SK-N-SH (cell line): Measurements from ENCODE around the gene STK35. TPM values are rescaled to one million over a fixed set of nuclear protein-coding genes. Genes with fewer than 3 reads are reported as not detected.

ENCODE experiments used
- CTCF ChIA-PET: fragments of 300-600, 350-600 bp; formaldehyde crosslinking; extraction: SDS; loops from one replicate; lab custom pipeline; 2021; lab: Yijun Ruan, JAX
- POLR2A ChIA-PET: fragments of 350-600 bp; sonication (Branson Sonifier 250); formaldehyde crosslinking; extraction: SDS; loops from one replicate; lab custom pipeline; 2020; ENCODE audit warnings: antibody characterized with exemption, inconsistent platforms; lab: Yijun Ruan, JAX
- DNase-seq: peaks from one replicate; pipeline ENCODE4 v3.0.0; 2012
- H2AFZ ChIP-seq: fragments of 200-600 bp; sonication (generic); 2 replicates; pipeline ENCODE4 v1.8.1; 2016; ENCODE audit warnings: antibody characterized with exemption, mild to moderate bottlenecking, low read depth
- H3F3A ChIP-seq: fragments of 200-600 bp; sonication (generic); replicated peaks from 2 replicates; pipeline ENCODE3; 2016; ENCODE audit warnings: antibody characterized with exemption, mild to moderate bottlenecking; ENCODE audit not compliant: insufficient read depth
- H3K27ac ChIP-seq, 2 experiments: fragments of 200-500 bp in 1 of 2; fragments of 200-600 bp in 1 of 2; sonication (Bioruptor generic) in 1 of 2; sonication (generic), shearing (Covaris generic) in 1 of 2; 2 replicates each; pipeline versions ENCODE4 v1.5.1 to v1.6.1; 2014 to 2016; ENCODE audit warnings: low read depth in 2 of 2, inconsistent platforms in 1 of 2, low read length in 1 of 2, mild to moderate bottlenecking in 1 of 2, mixed read lengths in 1 of 2
- H3K27me3 ChIP-seq: fragments of 200-600 bp; sonication (generic), shearing (Covaris generic); 2 replicates; pipeline ENCODE4 v1.6.1; 2016; ENCODE audit warnings: mixed run types; ENCODE audit not compliant: insufficient read depth
- H3K36me3 ChIP-seq, 2 experiments: fragments of 200-500 bp in 1 of 2; fragments of 200-600 bp in 1 of 2; sonication (Bioruptor generic) in 1 of 2; sonication (generic) in 1 of 2; replicated peaks in 1 of 2; 2 replicates each; pipeline versions ENCODE3 to v1.5.1; 2014 to 2016; ENCODE audit warnings: low read length in 1 of 2, mild to moderate bottlenecking in 1 of 2; ENCODE audit not compliant: insufficient read depth in 2 of 2, control insufficient read depth in 1 of 2
- H3K4me1 ChIP-seq, 2 experiments: fragments of 200-500 bp in 1 of 2; fragments of 200-600 bp in 1 of 2; sonication (Bioruptor generic) in 1 of 2; sonication (generic), shearing (Covaris generic) in 1 of 2; 2 replicates each; pipeline versions ENCODE4 v1.5.1 to v1.6.1; 2014 to 2016; ENCODE audit warnings: low read depth in 1 of 2, low read length in 1 of 2, mixed run types in 1 of 2; ENCODE audit not compliant: insufficient read depth in 2 of 2, control insufficient read depth in 1 of 2
- H3K4me2 ChIP-seq: fragments of 200-600 bp; sonication (generic), shearing (Covaris generic); 2 replicates; pipeline ENCODE4 v1.6.1; 2017; ENCODE audit warnings: mixed run types
- H3K4me3 ChIP-seq, 2 experiments: fragments of 200-500 bp in 1 of 2; fragments of 200-600 bp in 1 of 2; sonication (Bioruptor generic) in 1 of 2; sonication (generic), shearing (Covaris generic) in 1 of 2; 2 replicates each; pipeline versions ENCODE4 v1.5.1 to v1.8.1; 2014 to 2016; ENCODE audit warnings: low read depth in 2 of 2, inconsistent platforms in 1 of 2, low read length in 1 of 2, mild to moderate bottlenecking in 1 of 2, mixed read lengths in 1 of 2, moderate library complexity in 1 of 2
- H3K79me2 ChIP-seq: fragments of 200-600 bp; sonication (generic); 2 replicates; pipeline ENCODE4 v1.8.1; 2017; ENCODE audit warnings: mild to moderate bottlenecking; ENCODE audit not compliant: insufficient read depth
- H3K9ac ChIP-seq: fragments of 200-600 bp; sonication (generic); 2 replicates; pipeline ENCODE4 v1.6.1; 2017; ENCODE audit warnings: mixed run types
- H3K9me2 ChIP-seq: fragments of 200-600 bp; sonication (generic); 2 replicates; pipeline ENCODE4 v1.6.1; 2017; ENCODE audit warnings: mixed run types
- H3K9me3 ChIP-seq: fragments of 200-600 bp; sonication (generic); 2 replicates; pipeline ENCODE4 v1.6.1; 2017; ENCODE audit warnings: mixed run types, mild to moderate bottlenecking, moderate library complexity
- H4K20me1 ChIP-seq: fragments of 200-600 bp; sonication (generic); 2 replicates; pipeline ENCODE4 v1.6.1; 2017; ENCODE audit warnings: mild to moderate bottlenecking, mixed run types; ENCODE audit not compliant: insufficient read depth
- EZH2phosphoT487 ChIP-seq: fragments of 200-600 bp; sonication (generic); IDR thresholded peaks from 2 replicates; pipeline ENCODE4 v1.6.1; 2017; ENCODE audit warnings: low read depth, mixed run types, mild to moderate bottlenecking, antibody characterized with exemption, moderate library complexity, borderline replicate concordance
- FOSL2 ChIP-seq: IDR thresholded peaks from 2 replicates; pipeline ENCODE4 v1.4.0; 2012; ENCODE audit warnings: low read depth, mild to moderate bottlenecking, moderate library complexity, borderline replicate concordance
- GATA2 ChIP-seq: sonication (generic); formaldehyde crosslinking; IDR thresholded peaks from 2 replicates; pipeline ENCODE4 v1.5.0; 2020; ENCODE audit warnings: mild to moderate bottlenecking, missing genetic modification reagents
- JUND ChIP-seq: IDR thresholded peaks from 2 replicates; pipeline ENCODE4 v1.4.0; 2012
- NRF1 ChIP-seq: IDR thresholded peaks from 2 replicates; pipeline ENCODE4 v1.6.1; 2012; ENCODE audit warnings: low read depth, mild to moderate bottlenecking, low read length
- SIN3A ChIP-seq: IDR thresholded peaks from 2 replicates; pipeline ENCODE4 v1.6.1; 2012; ENCODE audit warnings: low read depth, mild to moderate bottlenecking, low read length, moderate library complexity, borderline replicate concordance
- TCF12 ChIP-seq: IDR thresholded peaks from 2 replicates; pipeline ENCODE4 v1.4.0; 2012
- TEAD4 ChIP-seq: IDR thresholded peaks from 2 replicates; pipeline ENCODE4 v1.4.0; 2012; ENCODE audit warnings: mild to moderate bottlenecking, borderline replicate concordance; ENCODE audit not compliant: insufficient read depth
- USF1 ChIP-seq: IDR thresholded peaks from 2 replicates; pipeline ENCODE4 v1.4.0; 2012; ENCODE audit warnings: low read depth, borderline replicate concordance
- WGBS: methylation state at CpG from one replicate; pipeline ENCODE4 v1.1.6; 2017; ENCODE audit warnings: low lambda C conversion rate; 5-methylcytosine and 5-hydroxymethylcytosine counted together
- polyA plus RNA-seq, 3 experiments: library from polyadenylated mRNA; depleted of rRNA; stranded (reverse); fragments of >200 nt; gene quantifications; 2 replicates each; pipeline ENCODE4 v1.2.3, GENCODE V29; 2012
- TF ChIP-seq, protein P1 (sequence below): IDR thresholded peaks from 2 replicates; pipeline ENCODE4 v1.4.0; 2012; ENCODE audit warnings: low read depth
- TF ChIP-seq, protein P2 (sequence below): IDR thresholded peaks from 2 replicates; pipeline ENCODE4; 2012

The STK35 gene
- polyA plus RNA-seq, 1 of the 3 experiments (the other 2 are of a cell fraction), result 6.7 TPM

GRCh38 chr20:2132461-2132901, 30.9 kb downstream of the STK35 start (continued):
- TF ChIP-seq USF1 (no peak), TEAD4 (no peak)
- TF ChIP-seq, protein P1, sequence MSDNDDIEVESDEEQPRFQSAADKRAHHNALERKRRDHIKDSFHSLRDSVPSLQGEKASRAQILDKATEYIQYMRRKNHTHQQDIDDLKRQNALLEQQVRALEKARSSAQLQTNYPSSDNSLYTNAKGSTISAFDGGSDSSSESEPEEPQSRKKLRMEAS, result no peak

GRCh38 chr20:2133318-2134183, 31.9 kb downstream of the STK35 start:
- H3K27ac ChIP-seq, result peak overlapping the region in 1 of 2 experiments; percentile 78; a peak in 2 of 4 replicates

DNA sequence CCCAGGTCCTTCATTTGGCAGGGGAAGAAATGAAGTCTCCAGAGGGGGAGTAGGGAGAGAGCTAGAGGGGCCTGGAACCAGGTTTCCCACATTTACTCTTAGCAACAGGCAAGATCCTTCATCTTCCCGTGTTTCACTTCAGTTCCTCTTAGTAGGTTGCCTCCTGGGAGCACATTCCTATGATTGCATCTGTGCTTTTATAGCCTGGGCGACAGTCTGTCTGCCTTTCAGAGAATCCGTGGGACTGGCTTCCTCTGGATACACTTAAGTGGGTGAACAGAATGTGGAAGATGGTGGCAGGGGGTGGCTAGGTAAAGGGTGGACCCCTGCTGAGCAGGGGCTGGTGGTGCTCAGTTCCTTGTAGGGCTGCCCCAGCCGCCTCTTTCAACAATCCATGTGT, 33.4 kb downstream of the STK35 start:
- CTCF ChIA-PET, result interaction anchor here (0.6 kb wide), 1 partner anchor 38 kb away, joined by 3 read pairs; no protein-coding TSS in a partner anchor
- Histone ChIP-seq H3K36me3 (peaks cover 0 to 2% of the 10 kb centered on the region in 2 experiments), H3F3A (peaks cover 30% of the 10 kb centered on the region), H3K4me3 (no peak overlapping the region), H3K27me3 (no peaks in the 10 kb centered on the region), H3K9ac (no peak overlapping the region), H3K4me1 (peaks cover 8 to 52% of the 10 kb centered on the region in 2 experiments; a peak in 3 of 4 replicates), H3K9me3 (no peaks in the 10 kb centered on the region), H3K27ac (peak overlapping the region in 1 of 2 experiments; percentile 78; a peak in 2 of 4 replicates), H3K9me2 (no peaks in the 10 kb centered on the region), H4K20me1 (peaks cover 43% of the 10 kb centered on the region), H2AFZ (no peak overlapping the region), H3K79me2 (peaks cover 84% of the 10 kb centered on the region), H3K4me2 (no peak overlapping the region)
- POLR2A ChIA-PET, result no interaction called here
- WGBS, result 90% methylated on average over 4 of the region's 4 CpGs
- TF ChIP-seq EZH2phosphoT487 (no peak), SIN3A (no peak), USF1 (no peak), NRF1 (no peak), TEAD4 (no peak), GATA2 (no peak)
- DNase-seq, result no peak

More at GRCh38 chr20:2133318-2134183, 31.9 kb downstream of the STK35 start:
- Histone ChIP-seq H4K20me1 (peaks cover 36% of the 10 kb centered on the region), H3K27me3 (no peaks in the 10 kb centered on the region), H3K4me2 (peak overlapping the region; percentile 60), H3K4me3 (no peak overlapping the region), H3F3A (peaks cover 30% of the 10 kb centered on the region), H3K79me2 (peaks cover 84% of the 10 kb centered on the region), H3K9me3 (no peaks in the 10 kb centered on the region), H3K9ac (peak overlapping the region; percentile 53; the same call in 1 of the 2 replicates), H3K9me2 (no peaks in the 10 kb centered on the region), H2AFZ (no peak overlapping the region), H3K4me1 (peaks cover 8 to 49% of the 10 kb centered on the region in 2 experiments; a peak in 3 of 4 replicates), H3K36me3 (no peaks in the 10 kb centered on the region)
- CTCF ChIA-PET, result no interaction called here
- 72% methylated on average over 9 of the region's 9 CpGs for WGBS
- POLR2A ChIA-PET, result no interaction called here
- TF ChIP-seq JUND, result peak; percentile 30; the same call in 1 of the 2 replicates
- peak; percentile 57; the same call in 1 of the 2 replicates for TF ChIP-seq FOSL2
- TF ChIP-seq, protein P2, sequence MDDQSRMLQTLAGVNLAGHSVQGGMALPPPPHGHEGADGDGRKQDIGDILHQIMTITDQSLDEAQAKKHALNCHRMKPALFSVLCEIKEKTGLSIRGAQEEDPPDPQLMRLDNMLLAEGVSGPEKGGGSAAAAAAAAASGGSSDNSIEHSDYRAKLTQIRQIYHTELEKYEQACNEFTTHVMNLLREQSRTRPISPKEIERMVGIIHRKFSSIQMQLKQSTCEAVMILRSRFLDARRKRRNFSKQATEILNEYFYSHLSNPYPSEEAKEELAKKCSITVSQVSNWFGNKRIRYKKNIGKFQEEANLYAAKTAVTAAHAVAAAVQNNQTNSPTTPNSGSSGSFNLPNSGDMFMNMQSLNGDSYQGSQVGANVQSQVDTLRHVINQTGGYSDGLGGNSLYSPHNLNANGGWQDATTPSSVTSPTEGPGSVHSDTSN, result no peak
- peak; percentile 15; the same call in 1 of the 2 replicates for TF ChIP-seq TCF12
- DNase-seq, result no peak
